Stimulated activated CD4-positive, alpha-beta T cell treated with anti-CD3 and anti-CD28 coated beads, Interleukin-1b, Interleukin-23, amount 100 ng/mL, for 48 hours (primary cell): ENCODE measurements around the gene EXOC3L4.
"Not testable (repeated sequence)": the region's sequence is repeated elsewhere in the genome, so short reads cannot be mapped to it uniquely, and the experiment has no call there.

Experiments used
- DNase-seq: peaks from one replicate; pipeline ENCODE4 v3.0.0-alpha.2; 2020

Gene EXOC3L4

DNA sequence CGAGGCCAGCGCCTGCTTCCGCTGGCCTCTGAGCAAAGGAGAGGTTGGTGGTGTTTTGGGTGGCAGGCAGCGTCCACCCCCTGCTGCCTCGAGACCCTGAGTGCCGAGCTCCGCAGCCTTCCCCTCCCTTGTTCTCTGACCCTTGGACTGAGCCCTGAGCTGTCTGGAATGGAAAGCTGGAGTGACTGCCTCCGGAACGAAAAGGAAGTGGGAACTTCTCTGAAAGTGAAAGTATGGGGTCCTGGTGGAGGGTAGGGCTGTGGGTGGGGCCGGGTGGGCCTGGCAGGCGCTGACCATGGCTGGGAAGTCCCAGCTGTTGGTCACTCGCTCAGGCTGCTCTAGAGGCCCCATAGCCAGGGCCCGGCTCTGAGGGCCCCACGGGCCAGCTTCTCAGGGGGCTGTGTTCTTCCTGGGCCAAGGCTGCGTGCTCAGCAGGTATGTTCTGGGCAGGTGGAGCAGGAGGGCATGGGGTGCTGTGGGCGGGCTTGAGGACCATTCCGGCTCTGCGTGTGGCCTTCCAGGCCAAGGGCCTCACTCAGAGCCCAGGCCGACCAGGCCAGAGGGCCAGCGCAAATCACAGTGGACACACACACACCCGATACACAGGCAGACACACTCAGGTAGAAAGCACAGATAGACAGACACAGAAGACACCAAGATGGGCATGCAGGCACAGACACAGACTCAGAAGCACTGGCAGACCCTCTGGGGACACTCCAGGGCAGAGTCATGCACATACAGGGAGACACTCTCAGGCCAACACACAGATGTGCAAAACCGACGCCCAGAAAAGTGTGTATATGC lies at the start of gene EXOC3L4:
TSS of gene EXOC3L4 (plus strand) at position 320 of the 804 bp plus-strand sequence. CDS start 5,495 bp downstream, outside the sequence.
- DNase-seq, result no peak

DNA sequence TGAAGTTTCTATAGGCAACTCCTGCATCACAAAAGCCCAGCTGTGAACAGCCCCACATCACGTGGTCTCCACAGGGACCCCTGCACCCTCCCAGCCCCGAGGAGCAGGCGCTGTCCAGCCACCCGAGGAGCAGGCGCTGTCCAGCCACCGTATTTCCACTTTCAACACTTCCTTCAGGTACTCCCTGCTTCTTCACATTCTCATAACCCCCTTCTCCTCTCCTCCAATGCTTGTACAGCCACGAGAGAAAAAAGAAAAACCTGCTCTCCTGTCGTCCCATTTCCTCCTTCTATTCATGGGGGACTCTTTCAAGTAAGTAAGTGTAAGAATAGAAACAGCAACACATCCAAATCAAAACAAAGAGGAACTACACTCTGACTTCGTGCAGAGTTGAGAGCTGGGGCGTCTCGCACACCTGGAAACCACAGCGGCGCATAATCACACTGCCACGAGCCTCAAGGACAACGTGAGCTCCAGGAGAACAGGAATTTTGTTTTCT lies 49.1 kb upstream of the EXOC3L4 start:
- no peak for DNase-seq

- DNase-seq, result not testable (repeated sequence)
Measured at GRCh38 chr14:103047453-103047852, 47.1 kb upstream of the EXOC3L4 start.

DNA sequence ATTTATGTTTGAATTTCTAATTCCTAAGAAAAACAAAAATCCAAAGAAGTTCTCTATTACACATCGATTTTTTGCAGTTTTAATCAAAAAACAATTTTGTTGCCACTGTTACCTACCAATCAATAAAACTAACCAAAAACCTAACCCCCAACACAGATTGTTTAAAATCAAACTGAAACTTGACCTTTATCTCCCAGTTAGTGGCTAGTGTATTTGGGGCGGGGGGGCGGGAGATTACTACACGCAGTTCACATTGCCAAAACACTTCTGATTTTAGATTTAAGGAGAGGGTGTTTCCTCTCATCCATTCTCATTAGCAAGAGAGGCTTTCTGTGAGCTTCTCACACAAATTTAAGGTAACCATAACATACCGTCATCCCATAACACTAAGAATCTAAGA lies 43.6 kb upstream of the EXOC3L4 start:
- no peak for DNase-seq

DNA sequence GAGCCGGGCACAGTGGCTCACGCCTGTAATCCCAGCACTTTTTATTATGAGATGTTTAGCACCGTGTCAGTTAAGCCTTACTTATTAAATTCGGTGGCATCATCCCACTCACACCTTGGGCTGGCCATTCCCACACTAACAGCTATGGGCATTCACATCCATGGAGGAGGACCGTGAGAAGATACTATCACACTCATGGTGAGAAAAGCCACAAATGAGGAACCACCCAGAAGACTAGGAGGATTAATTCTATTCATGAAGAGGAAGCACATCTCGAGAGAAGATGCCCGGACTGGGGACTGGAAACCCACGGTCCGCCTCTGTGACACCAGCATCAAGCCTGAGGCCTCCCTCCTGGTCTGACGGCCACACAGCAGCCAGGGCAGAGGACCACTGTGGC lies 42.1 kb upstream of the EXOC3L4 start:
- DNase-seq, result no peak

- no peak for DNase-seq
Measured at GRCh38 chr14:103055695-103056094, 38.8 kb upstream of the EXOC3L4 start.

DNA sequence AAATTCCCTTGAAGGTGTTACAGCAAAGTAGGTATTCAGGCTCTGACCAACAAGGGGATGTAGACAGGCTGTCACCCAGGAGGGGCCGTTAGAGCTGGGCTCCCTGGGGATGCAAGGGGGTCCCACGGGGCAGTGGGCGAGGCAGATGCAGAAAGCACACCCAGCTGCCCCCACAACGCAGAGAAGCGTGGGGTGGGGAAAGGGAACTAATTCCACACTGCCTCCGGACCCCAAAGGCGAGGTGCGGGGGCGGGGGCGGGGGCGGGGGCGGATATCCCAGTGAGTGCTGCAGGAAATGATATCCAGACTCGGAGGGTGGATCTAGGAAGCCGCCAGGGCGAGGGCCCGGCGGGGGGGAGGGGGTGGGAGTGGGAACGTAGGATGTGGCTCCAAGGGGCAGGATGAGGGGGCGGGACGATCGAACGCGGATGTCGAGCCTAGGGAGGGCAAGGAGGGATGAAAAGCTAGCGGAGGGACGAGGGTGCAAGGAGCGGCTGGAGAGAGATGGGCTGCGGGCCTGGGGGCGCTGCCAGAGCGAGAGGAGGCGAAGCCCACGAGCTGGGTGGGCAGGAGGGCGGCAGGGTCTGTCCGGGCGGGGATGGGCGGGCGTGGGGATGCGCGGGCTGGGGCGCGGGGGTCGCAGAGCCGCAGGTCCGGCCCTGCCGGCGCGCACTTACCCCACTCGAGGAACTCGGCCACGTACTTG lies 38.0 kb upstream of the EXOC3L4 start:
- DNase-seq, result no peak

DNA sequence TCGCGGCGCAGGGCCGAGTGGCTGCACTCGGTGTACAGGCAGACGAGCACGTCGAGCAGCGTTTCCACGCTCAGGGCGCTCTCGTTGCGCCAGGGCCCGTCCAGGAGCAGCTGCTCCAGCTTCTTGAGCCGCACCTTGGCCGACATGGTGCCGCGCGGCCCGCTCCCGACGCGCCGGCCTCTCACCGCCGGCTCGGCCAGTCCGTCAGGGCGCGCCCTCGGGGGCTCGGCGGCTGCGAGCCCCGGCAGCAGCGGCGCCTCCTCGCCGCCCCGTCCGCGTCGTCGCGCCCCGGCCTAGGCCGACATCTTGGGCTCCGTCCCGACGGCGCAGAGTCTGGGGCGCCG lies 37.5 kb upstream of the EXOC3L4 start:
- DNase-seq, result no peak

- DNase-seq, result peak; percentile 52
Measured at GRCh38 chr14:103057372-103058163, 37.0 kb upstream of the EXOC3L4 start, which contains the start of gene CDC42BPB. CDC42BPB (minus strand) TSS chr14:103057549; CDS start chr14:103057173, 376 bp downstream.

DNA sequence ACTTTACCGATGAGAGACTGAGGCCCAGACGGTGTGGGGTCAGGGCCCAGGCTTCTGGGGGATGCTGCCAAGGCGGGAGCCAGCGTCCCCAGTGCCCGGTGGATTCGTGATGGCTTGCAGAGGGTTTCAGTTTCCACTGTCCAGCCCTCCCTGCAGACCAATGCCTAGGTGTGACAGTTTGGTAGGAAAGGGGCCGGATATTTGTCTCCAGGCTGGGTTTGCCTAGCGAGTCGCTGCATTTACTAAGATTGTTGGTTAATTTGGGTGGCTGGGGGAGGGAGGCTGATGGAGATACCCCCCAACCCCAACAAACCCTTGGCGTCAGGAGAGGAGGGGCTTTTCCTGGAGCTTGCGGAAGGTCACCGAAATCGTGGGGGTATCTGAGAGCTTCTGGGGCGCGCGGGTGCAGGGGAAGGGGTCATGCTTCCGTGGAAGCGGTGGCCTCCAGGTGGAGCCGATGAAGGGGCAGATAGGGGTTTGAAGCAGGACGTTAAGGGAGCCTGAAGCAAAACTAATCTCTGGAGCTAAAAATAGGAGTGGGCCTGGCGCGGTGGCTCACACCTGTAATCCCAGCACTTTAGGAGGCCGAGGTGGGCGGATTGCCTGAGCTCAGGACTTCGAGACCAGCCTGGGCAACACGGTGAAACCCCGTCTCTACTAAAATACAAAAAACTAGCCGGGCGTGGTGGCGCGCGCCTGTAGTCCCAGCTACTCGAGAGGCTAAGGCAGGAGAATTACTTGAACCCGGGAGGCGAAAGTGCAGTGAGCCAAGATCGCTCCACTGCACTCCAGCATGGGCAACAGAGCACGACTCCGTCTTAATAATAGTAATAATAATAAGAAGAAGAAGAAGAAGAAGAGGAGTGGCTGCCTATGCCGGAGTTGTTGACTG lies 36.1 kb upstream of the EXOC3L4 start:
- DNase-seq, result no peak

DNA sequence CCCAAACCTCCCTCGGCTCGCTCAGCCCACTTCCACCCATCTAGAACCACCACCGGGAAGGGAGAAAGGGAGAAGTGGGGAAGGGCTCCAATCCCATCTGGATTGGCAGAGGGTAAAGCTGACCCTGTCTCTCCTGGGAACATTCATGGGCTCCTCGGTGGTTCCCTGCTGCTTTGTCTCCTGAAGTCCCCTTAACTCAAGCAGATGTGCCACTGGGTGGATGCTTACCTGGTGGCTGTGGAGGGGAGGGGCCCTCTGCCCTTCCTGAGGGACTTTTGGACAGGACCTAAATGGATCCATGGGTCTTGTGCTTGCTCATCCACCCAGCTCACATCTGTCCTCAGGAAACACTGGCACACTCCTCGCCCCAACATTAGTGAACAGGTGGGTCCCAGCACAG lies 35.0 kb upstream of the EXOC3L4 start:
- DNase-seq, result no peak

DNA sequence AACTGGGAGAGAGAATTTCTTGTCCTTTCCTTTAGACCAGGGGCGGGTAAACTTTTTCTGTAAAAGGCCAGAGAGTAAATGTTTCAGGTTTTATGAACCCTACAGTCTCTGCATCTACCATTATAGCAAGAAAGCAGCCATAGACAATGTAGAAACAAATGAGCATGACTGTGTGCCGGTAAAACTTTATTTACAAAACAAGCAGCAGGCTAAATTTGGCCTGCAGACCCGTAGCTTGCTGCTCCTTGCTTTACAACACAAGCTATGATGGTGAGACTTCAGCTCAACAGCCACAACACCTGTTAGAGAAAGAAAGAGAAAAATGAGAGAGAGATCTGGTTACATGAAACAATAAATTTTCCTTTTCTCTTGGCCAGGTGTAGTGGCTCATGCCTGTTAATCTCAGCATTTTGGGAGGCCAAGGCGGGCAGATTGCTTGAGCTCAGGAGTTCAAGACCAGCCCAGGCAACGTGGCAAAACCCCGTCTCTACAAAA lies 33.0 kb upstream of the EXOC3L4 start:
- no peak for DNase-seq

DNA sequence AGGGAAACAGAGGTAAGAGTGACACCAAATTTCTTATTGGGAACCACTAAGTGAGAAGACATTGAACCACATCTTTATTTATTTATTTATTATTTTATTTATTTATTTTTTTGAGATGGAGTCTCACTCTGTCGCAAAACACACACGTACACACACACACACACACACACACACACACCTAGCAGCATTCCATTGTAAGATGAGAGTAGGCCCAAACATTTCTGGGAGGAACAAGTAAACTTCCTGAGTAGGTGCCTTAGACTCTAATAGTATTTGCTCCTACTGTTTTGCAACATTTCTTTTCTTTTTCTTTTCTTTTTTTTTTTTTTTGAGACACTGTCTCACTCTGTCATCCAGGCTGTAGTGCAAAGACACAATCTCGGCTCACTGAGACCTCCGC lies 30.1 kb upstream of the EXOC3L4 start:
- no peak for DNase-seq

DNA sequence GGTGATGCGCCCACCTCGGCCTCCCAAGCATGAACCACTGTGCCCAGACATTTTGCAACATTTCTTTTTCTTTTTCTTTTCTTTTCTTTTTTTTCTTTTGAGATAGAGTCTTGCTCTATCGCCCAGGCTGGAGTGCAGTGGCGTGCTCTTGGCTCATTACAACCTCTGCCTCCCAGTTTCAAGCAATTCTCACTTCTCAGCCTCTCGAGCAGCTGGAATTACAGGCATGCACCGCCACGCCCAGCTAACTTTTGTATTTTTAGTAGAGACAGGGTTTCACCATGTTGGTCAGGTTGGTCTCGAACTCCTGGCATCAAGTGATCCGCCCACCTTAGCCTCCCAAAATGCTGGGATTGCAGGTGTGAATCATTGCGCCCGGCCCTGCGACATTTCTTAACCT lies 29.5 kb upstream of the EXOC3L4 start:
- no peak for DNase-seq

DNA sequence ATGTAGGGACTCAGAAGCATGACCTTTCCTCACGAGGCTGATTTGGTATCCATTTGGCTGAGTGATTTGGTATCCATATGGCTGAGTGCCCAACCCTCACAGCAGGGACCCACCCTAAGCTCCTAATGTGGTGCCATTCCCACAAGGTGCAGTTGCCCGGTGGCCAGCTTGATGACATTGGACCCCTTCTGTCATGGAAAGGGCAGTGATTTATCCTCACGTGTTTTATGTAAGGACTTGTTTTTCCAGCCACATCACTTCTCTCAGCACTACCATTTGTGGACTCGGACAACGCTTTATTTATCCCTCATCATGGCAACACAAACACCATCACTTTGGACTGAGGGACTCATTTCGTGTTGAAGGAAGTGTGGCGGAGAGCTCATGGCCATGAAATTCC lies 28.7 kb upstream of the EXOC3L4 start:
- DNase-seq, result no peak

DNA sequence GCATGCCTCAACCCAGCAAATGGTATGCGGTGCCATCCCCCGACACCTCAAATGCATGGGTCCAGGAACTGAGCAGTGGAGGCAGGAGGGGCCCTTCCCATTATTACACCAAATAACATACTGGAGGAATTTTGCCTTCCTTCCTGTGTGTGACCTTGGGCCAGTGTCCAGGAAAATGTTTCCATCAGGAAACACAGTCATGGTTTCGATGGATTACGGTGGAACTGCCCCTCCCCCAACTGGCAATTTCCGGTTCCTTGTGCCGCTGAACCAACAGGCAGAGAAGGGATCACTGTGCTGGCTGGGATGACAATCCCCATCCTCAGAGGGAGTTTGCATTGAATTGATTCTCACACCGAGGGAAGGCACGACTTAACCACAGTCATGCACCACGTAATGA lies 28.1 kb upstream of the EXOC3L4 start:
- no peak for DNase-seq

DNA sequence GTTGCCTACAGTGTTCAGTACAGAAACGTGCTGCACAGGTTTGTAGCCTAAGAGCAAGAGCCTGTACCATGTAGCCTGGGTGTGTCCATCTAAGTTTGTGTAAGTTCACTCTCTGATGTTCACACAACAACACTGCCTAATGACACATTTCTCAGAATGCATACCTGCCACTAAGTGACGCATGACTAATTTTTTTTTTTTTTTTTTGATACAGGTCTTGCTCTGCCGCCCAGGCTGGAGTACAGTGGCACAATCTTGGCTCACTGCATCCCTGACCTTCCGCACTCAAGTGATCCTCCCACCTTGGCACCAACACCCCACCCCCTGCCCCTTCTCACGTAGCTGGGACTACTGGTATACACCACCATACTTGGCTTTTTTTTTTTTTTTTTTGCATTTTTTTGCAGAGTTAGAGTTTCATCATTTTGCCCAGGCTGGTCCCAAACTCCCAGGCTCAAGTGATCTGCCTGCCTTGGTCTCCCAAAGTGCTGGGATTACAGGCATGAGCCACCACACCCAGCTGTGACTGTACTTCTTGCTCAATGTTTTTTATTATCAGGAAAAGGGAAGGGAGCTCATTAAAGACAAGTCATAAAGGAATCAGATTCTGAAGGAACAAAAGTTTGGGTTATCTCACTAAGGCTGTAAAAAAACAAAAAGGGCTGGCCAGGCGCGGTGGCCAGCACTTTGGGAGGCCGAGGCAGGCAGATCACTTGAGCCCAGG lies 27.1 kb upstream of the EXOC3L4 start:
- no peak for DNase-seq

GRCh38 chr14:103068351-103069073 lies 26.0 kb upstream of the EXOC3L4 start:
- no peak for DNase-seq

DNA sequence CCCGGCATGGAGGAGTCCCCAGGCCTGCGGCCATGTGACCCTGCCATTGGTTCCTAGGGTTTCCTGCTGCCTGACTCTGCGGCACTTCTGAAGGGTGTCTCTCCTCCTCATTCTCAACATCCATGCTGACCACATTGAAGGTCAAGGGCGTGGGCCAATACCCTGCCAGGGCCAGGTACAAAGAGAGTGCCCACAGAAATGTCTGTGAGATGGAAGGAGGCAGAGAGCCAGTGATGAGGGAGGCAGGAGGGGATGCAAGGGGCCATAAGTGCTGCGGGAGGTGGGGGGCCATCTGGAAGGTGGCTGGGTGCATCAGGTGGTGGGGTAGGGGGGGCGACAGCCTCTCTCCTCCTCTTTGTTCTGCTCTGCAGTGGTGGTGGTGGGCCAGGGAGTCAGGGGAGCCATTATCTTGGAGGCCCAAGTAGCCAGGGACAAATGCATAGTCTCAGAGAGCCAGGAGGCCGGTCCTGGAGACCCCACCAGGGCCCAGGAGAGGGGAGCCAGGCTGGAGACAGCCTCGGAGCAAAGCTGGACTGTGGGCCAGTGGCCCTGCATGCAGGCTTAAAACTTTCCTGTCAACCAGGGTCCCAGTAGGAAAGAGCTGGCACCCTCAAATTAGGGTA lies 24.2 kb upstream of the EXOC3L4 start:
- DNase-seq, result no peak

GRCh38 chr14:103070971-103071542 lies 23.5 kb upstream of the EXOC3L4 start:
- no peak for DNase-seq
